NCI-H1436 treated with DMSO at 0.1 percent for 48 hours (cell line): ENCODE results near the gene USP40.

Experiments
- DNase-seq: peaks from one replicate; lab custom pipeline; 2025; lab: John Stamatoyannopoulos, UW

USP40 gene

GRCh38 chr2:233497692-233498091, 68.9 kb downstream of the USP40 start:
- no peak for DNase-seq

GRCh38 chr2:233495503-233496496, 70.8 kb downstream of the USP40 start:
- DNase-seq: no peak

- DNase-seq: no peak
These were observed 73.8 kb downstream of the USP40 start for GRCh38 chr2:233492751-233493150.

GRCh38 chr2:233492078-233492477, 74.5 kb downstream of the USP40 start:
- DNase-seq: no peak

- DNase-seq: no peak
These were observed 75.3 kb downstream of the USP40 start for GRCh38 chr2:233491326-233491725.

- no peak for DNase-seq
These were observed 75.8 kb downstream of the USP40 start for GRCh38 chr2:233490831-233491230.

GRCh38 chr2:233489666-233490065, 76.9 kb downstream of the USP40 start:
- DNase-seq: no peak

GRCh38 chr2:233489143-233489542, 77.4 kb downstream of the USP40 start:
- DNase-seq: no peak

GRCh38 chr2:233487748-233488345, 78.7 kb downstream of the USP40 start:
- no peak for DNase-seq

- no peak for DNase-seq
These were observed 79.6 kb downstream of the USP40 start for GRCh38 chr2:233486778-233487552.

GRCh38 chr2:233486357-233486756, 80.2 kb downstream of the USP40 start:
- DNase-seq: no peak

GRCh38 chr2:233485726-233486125, 80.9 kb downstream of the USP40 start:
- no peak for DNase-seq

- DNase-seq: no peak
These were observed 84.0 kb downstream of the USP40 start for GRCh38 chr2:233482616-233483015.

GRCh38 chr2:233481368-233482142, 85.0 kb downstream of the USP40 start:
- DNase-seq: no peak

GRCh38 chr2:233480490-233481202, 85.9 kb downstream of the USP40 start:
- DNase-seq: no peak

- no peak for DNase-seq
These were observed 86.7 kb downstream of the USP40 start for GRCh38 chr2:233479616-233480489.

GRCh38 chr2:233477548-233478433, 88.8 kb downstream of the USP40 start:
- DNase-seq: no peak

- DNase-seq: no peak
These were observed 89.7 kb downstream of the USP40 start for GRCh38 chr2:233476651-233477547.
